Activated CD4-positive, alpha-beta T cell treated with anti-CD3 and anti-CD28 coated beads for 36 hours (primary cell): Measurements from ENCODE around the gene ABL1. TPM values are rescaled to one million over a fixed set of nuclear protein-coding genes. Genes with fewer than 3 reads are reported as not detected.
A peak's percentile ranks its signal among the peaks of the same experiment; 100 is the strongest.

ENCODE experiments used
- ATAC-seq: fragments of 200-7000 bp; cut with Tn5 transposase; one replicate; pipeline ENCODE4 v1.10.0; 2021; ENCODE audit warnings: mild to moderate bottlenecking, moderate library complexity
- CTCF ChIA-PET: fragments of 350-600 bp; sonication (Branson Sonifier 250); formaldehyde crosslinking; loops from one replicate; lab custom pipeline; 2021; ENCODE audit warnings: antibody characterized with exemption; lab: Charles Lee
- POLR2A ChIA-PET: fragments of 350-600 bp; sonication (Branson Sonifier 250); formaldehyde crosslinking; loops from one replicate; lab custom pipeline; 2021; ENCODE audit warnings: antibody characterized with exemption, inconsistent platforms; lab: Charles Lee
- DNase-seq: peaks from one replicate; pipeline ENCODE4 v3.0.0-alpha.2; 2020
- H3K27ac Mint-ChIP-seq: one replicate; pipeline ENCODE4 v1.8.0; 2021; ENCODE audit warnings: mixed read lengths
- H3K27me3 Mint-ChIP-seq: one replicate; pipeline ENCODE4 v1.8.0; 2021; ENCODE audit warnings: mixed read lengths
- H3K36me3 Mint-ChIP-seq: one replicate; pipeline ENCODE4 v1.8.0; 2021; ENCODE audit warnings: low read depth, mixed read lengths
- H3K4me1 Mint-ChIP-seq: one replicate; pipeline ENCODE4 v1.8.0; 2021; ENCODE audit warnings: mixed read lengths
- H3K4me3 Mint-ChIP-seq: one replicate; pipeline ENCODE4 v1.8.0; 2021; ENCODE audit warnings: mild to moderate bottlenecking, moderate library complexity, mixed read lengths
- H3K9me3 Mint-ChIP-seq: one replicate; pipeline ENCODE4 v1.8.0; 2021; ENCODE audit warnings: low read depth, mixed read lengths
- intact Hi-C, 2 experiments: fragments of 100-400 bp; cut with DNase I in 1 of 2; cut with micrococcal nuclease in 1 of 2; formaldehyde crosslinking; loops; one replicate each; pipeline versions ENCODE4 v1.14.2 to v1.15.1; 2022 to 2024; cut with DNase I, micrococcal nuclease
- total RNA-seq, 2 experiments: library from RNA; stranded (reverse); gene quantifications; one replicate each; pipeline ENCODE4 v1.2.3, GENCODE V29; 2021

Gene ABL1
- total RNA-seq, 2 experiments from 2014 or later, result 31.8 to 32.3 TPM

DNA sequence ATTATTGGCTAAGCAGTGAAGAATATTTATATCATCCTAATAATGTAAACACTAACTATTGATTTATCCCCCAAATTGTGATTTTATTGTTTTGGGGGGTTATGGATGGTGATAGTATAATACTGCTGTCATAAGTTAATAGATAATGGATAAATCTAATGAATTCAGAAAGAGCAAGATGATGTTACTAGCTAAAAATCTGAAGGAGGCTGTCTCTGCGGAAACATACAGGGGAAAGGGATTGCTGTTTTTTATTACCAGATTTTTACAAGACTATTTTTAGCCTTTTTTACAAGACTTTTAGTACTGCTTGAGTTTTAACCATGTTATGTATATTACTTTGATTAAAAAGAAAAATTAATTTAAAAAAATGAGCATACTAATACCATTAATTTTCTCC lies 5.3 kb upstream of the ABL1 start:
- Mint-ChIP-seq H3K9me3 (peaks cover 6% of the 10 kb centered on the region), H3K4me3 (no peak overlapping the region), H3K4me1 (peaks cover 13% of the 10 kb centered on the region), H3K27ac (no peak overlapping the region), H3K36me3 (peaks cover 8% of the 10 kb centered on the region), H3K27me3 (no peaks in the 10 kb centered on the region)
- DNase-seq, result no peak
- POLR2A ChIA-PET, result interaction anchor here (0.6 kb wide), 1 partner anchor 10 kb away, joined by 3 read pairs; no protein-coding TSS in a partner anchor
- intact Hi-C loops, result loop anchor here in 1 of 2 experiments (10.0 kb wide), 1 partner anchor 865 kb away; no protein-coding TSS in a partner anchor
- CTCF ChIA-PET, result interaction anchor here (0.6 to 1.0 kb wide), 2 partner anchors 369 to 1477 kb away, joined by 3 read pairs; no protein-coding TSS in a partner anchor
- ATAC-seq, result no peak

GRCh38 chr9:130830231-130830760 lies 4.8 kb upstream of the ABL1 start:
- peaks cover 13% of the 10 kb centered on the region for H3K4me1 Mint-ChIP-seq
- H3K36me3 Mint-ChIP-seq, result peaks cover 8% of the 10 kb centered on the region
- intact Hi-C loops, result loop anchor here in 1 of 2 experiments (10.0 kb wide), 1 partner anchor 865 kb away; no protein-coding TSS in a partner anchor
- H3K9me3 Mint-ChIP-seq, result peaks cover 6% of the 10 kb centered on the region
- no peaks in the 10 kb centered on the region for H3K27me3 Mint-ChIP-seq
- POLR2A ChIA-PET, result interaction anchor here (0.6 kb wide), 1 partner anchor 11 kb away, joined by 3 read pairs; no protein-coding TSS in a partner anchor
- no peak overlapping the region for H3K4me3 Mint-ChIP-seq
- ATAC-seq (no peak), DNase-seq (no peak)
- no peak overlapping the region for H3K27ac Mint-ChIP-seq
- CTCF ChIA-PET, result interaction anchor here (0.5 to 1.0 kb wide), 5 partner anchors 25 to 1477 kb away, joined by 3 read pairs; no protein-coding TSS in a partner anchor

DNA sequence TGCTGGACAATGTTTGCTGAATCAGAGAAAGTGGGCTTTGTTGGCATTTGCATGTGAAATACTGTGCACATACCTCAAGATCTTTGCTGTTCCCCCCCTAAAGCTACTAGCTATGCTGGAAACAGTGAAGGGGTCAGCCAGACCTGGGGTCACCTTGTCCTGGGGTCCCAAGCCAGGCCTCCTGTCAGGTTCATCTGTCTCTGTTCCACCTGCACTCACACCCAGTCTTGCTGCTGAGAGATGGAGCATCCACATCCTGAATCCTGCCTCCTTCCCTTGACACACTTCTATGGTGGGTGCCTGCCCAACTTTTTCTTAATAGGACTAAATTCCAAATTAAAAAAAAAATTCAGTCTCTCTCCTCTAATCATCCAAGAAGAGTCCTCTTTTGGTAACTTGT lies 4.0 kb upstream of the ABL1 start:
- intact Hi-C loops, result loop anchor here in 1 of 2 experiments (10.0 kb wide), 1 partner anchor 866 kb away; no protein-coding TSS in a partner anchor
- no peak overlapping the region for H3K27ac Mint-ChIP-seq
- no peak overlapping the region for H3K4me3 Mint-ChIP-seq
- peaks cover 17% of the 10 kb centered on the region for H3K4me1 Mint-ChIP-seq
- H3K9me3 Mint-ChIP-seq, result peaks cover 6% of the 10 kb centered on the region
- peaks cover 10% of the 10 kb centered on the region for H3K36me3 Mint-ChIP-seq
- H3K27me3 Mint-ChIP-seq, result no peaks in the 10 kb centered on the region
- ChIA-PET POLR2A (no interaction called here), CTCF (interaction anchor here (0.6 to 0.7 kb wide), 2 partner anchors 25 to 60 kb away, joined by 3 read pairs; no protein-coding TSS in a partner anchor)
- DNase-seq, result no peak
- no peak for ATAC-seq

DNA sequence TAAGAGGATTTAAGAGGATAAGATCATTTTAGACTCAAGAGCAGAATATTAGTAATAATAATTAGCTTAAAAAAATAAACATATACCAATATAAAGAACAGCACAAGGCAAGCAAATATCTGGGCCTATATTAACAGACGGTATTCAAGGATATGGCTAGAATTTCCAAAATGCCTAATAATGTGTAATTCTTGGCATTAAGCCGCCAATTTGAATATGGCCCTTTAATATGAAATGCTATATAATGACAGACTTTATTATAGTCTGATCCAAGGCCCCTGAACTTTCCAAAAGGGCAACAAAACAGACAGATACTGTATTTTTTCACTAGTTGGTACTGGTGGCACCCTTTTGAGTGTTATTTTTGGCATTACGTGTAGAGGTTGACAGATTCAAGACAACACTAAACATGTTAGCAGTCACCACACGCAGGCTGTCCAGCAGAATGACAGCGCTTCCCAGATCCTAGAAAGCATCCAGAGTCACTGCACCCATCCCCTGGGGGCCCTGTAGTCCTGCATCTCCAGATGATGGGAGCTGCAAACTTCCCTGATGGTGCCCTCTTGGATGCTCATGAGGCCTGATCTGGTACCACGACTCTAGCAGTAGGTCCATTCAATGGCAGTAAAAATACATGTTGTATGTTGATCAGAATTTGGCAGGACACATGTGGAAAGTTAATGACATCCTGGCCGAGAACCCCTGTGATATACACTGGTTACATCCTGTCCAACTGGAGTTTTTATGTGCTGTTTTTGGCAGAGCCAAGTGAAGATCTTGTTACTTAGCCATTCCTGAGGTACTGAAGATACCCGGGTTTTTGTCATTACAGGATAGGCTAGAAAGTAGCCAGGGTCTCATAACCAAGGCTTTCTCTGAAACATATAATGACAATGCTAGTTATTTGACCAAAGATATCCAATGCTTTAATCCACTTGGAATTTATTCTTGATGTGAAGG lies 1.7 kb upstream of the ABL1 start:
- no peak overlapping the region for H3K4me3 Mint-ChIP-seq
- no peak overlapping the region for H3K27ac Mint-ChIP-seq
- ChIA-PET POLR2A (interaction anchor here (1.1 kb wide), 1 partner anchor 25 kb away, joined by 3 read pairs; no protein-coding TSS in a partner anchor), CTCF (interaction anchor here (1.0 to 1.4 kb wide), 2 partner anchors 29 to 213 kb away, joined by 3 read pairs; no protein-coding TSS in a partner anchor)
- no peaks in the 10 kb centered on the region for H3K27me3 Mint-ChIP-seq
- peaks cover 5% of the 10 kb centered on the region for H3K9me3 Mint-ChIP-seq
- peaks cover 14% of the 10 kb centered on the region for H3K36me3 Mint-ChIP-seq
- ATAC-seq (no peak), DNase-seq (no peak)
- intact Hi-C loops, result loop anchor here in 1 of 2 experiments (10.0 kb wide), 1 partner anchor 869 kb away; no protein-coding TSS in a partner anchor
- H3K4me1 Mint-ChIP-seq, result peaks cover 30% of the 10 kb centered on the region

- peak overlapping the region; percentile 97 for H3K27ac Mint-ChIP-seq
- H3K36me3 Mint-ChIP-seq, result peaks cover 7% of the 10 kb centered on the region
- DNase-seq, result peak; percentile 61
- ChIA-PET CTCF (interaction anchor here (0.6 to 0.9 kb wide), 6 partner anchors 31 to 1856 kb away, joined by 3 to 5 read pairs (median 4); no protein-coding TSS in a partner anchor), POLR2A (no interaction called here)
- H3K4me1 Mint-ChIP-seq, result peaks cover 30% of the 10 kb centered on the region
- ATAC-seq, result peak; percentile 27
- no peaks in the 10 kb centered on the region for H3K27me3 Mint-ChIP-seq
- no peaks in the 10 kb centered on the region for H3K9me3 Mint-ChIP-seq
- intact Hi-C loops, result loop anchor here (2.0 to 10.0 kb wide), 3 partner anchors 65 to 871 kb away; no protein-coding TSS in a partner anchor
- H3K4me3 Mint-ChIP-seq, result peak overlapping the region; percentile 98
These were observed 616 bp downstream of the ABL1 start for GRCh38 chr9:130835441-130836298.

DNA sequence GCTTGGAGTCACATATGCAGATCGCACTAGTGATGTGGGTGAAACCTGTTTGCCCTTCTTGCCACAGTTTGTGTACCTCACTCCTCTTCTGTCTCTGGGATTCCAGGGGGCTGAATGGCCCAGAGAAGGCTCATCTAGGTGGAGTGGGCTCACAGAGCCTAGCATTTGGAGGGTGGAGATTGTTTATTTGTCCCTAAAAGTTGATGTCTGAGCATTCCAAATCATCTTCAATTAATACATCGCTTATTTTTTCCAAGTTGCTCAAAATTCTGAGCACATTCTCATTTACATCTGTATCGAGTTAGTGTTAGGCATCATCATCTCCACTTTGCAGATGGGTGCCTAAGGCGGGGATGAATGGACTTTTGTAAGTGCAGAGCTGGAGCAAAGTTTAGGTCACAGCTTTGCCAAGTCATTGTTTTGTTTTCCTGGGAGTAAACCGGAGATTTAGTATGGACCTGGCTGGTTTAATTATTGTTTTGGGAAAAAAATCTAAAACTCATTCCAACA lies 2.0 kb downstream of the ABL1 start:
- ATAC-seq, result no peak
- POLR2A ChIA-PET, result interaction anchor here (0.5 to 0.7 kb wide), 2 partner anchors 23 to 122 kb away, joined by 3 to 4 read pairs; no protein-coding TSS in a partner anchor
- peaks cover 29% of the 10 kb centered on the region for H3K4me1 Mint-ChIP-seq

GRCh38 chr9:130837643-130838042 lies 2.6 kb downstream of the ABL1 start:
- DNase-seq (no peak), ATAC-seq (no peak)
- intact Hi-C loops, result loop anchor here in 1 of 2 experiments (10.0 kb wide), 1 partner anchor 873 kb away; no protein-coding TSS in a partner anchor
- H3K27ac Mint-ChIP-seq, result no peak overlapping the region
- no peaks in the 10 kb centered on the region for H3K27me3 Mint-ChIP-seq
- peaks cover 7% of the 10 kb centered on the region for H3K36me3 Mint-ChIP-seq
- no peak overlapping the region for H3K4me3 Mint-ChIP-seq
- ChIA-PET POLR2A (interaction anchor here (0.5 to 0.7 kb wide), 2 partner anchors 23 to 122 kb away, joined by 3 to 4 read pairs; no protein-coding TSS in a partner anchor), CTCF (no interaction called here)
- no peaks in the 10 kb centered on the region for H3K9me3 Mint-ChIP-seq
- H3K4me1 Mint-ChIP-seq, result peaks cover 29% of the 10 kb centered on the region

More for the DNA sequence above, 2.0 kb downstream of the ABL1 start:
- peak overlapping the region; percentile 42 for H3K4me3 Mint-ChIP-seq
- DNase-seq, result no peak
- H3K36me3 Mint-ChIP-seq, result peaks cover 7% of the 10 kb centered on the region
- intact Hi-C loops, result loop anchor here in 1 of 2 experiments (10.0 kb wide), 1 partner anchor 872 kb away; no protein-coding TSS in a partner anchor
- H3K27me3 Mint-ChIP-seq, result no peaks in the 10 kb centered on the region
- CTCF ChIA-PET, result no interaction called here
- H3K27ac Mint-ChIP-seq, result no peak overlapping the region
- H3K9me3 Mint-ChIP-seq, result no peaks in the 10 kb centered on the region

DNA sequence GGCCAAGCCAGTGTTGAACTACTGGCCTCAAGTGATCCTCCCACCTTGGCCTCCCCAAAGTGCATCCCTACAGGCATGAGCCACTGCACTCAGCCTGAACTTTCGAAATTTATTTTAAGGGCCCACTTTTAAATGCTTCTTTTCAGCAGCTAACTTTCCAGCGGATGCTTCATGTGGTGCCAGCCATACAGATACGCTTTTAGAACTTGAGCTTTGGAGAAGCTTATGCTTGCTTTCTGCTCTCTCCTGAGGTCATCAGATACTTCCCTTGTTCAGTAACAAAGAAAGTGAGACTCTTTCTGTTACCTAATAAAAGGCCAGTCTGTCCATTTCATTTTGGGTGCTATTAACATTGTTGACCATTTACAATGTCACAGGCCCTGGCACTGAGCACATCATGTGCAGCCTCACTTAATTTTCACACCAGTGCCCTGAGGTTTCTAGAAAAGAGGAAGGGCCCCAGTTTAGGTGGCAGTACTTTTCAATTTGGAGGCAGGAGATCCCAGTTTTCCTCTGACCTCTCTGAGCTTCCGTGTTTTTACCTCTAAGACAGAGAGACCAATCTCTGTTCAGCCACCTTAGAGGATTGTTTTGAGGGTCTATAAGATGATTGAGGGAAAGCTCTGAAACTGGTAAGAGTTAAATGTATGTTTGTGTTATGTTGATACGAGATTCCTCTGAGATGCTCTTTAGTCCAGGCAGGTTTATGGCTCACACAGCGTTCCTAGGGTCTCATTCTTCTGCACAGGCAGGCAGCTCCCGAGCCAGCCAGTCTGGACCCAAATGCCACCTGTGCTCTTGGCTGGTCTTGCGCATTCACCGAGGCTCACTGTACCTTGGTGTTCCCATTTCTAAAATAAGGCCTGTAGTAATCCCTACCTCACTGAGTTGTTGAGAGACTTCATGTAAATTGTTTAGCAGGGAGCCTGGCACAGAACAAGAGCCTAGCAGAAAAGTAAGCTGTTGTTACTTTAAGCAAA lies 4.4 kb downstream of the ABL1 start:
- peaks cover 7% of the 10 kb centered on the region for H3K36me3 Mint-ChIP-seq
- H3K4me3 Mint-ChIP-seq, result no peak overlapping the region
- H3K4me1 Mint-ChIP-seq, result peaks cover 30% of the 10 kb centered on the region
- H3K9me3 Mint-ChIP-seq, result no peaks in the 10 kb centered on the region
- no peaks in the 10 kb centered on the region for H3K27me3 Mint-ChIP-seq
- intact Hi-C loops, result loop anchor here in 1 of 2 experiments (10.0 kb wide), 1 partner anchor 875 kb away; no protein-coding TSS in a partner anchor
- DNase-seq (no peak), ATAC-seq (no peak)
- no peak overlapping the region for H3K27ac Mint-ChIP-seq
- ChIA-PET POLR2A (no interaction called here), CTCF (interaction anchor here (0.6 to 1.6 kb wide), 4 partner anchors 9 to 1534 kb away, joined by 3 to 5 read pairs (median 4); no protein-coding TSS in a partner anchor)

GRCh38 chr9:130842545-130842944 lies 7.5 kb downstream of the ABL1 start:
- Mint-ChIP-seq H3K36me3 (no peaks in the 10 kb centered on the region), H3K4me3 (no peak overlapping the region), H3K27ac (no peak overlapping the region), H3K27me3 (no peaks in the 10 kb centered on the region), H3K4me1 (peaks cover 14% of the 10 kb centered on the region), H3K9me3 (no peaks in the 10 kb centered on the region)
- POLR2A ChIA-PET, result interaction anchor here (0.5 kb wide), 2 partner anchors 232 to 428 kb away, joined by 3 to 5 read pairs; no protein-coding TSS in a partner anchor
- ATAC-seq (no peak), DNase-seq (no peak)
- intact Hi-C loops, result no loop called here
- CTCF ChIA-PET, result no interaction called here
